SK-N-SH treated with all-trans-retinoic acid at 6 μM for 48 hours (cell line): ENCODE data around the gene FAN1.

Experiments
- ATAC-seq: fragments of 200-7000 bp; cut with Tn5 transposase; 3 replicates; pipeline ENCODE4 v1.9.1; 2020; ENCODE audit warnings: mild to moderate bottlenecking, moderate library complexity
- ARNTL ChIP-seq: fragments of 450-650 bp; formaldehyde crosslinking; IDR thresholded peaks from 2 replicates; pipeline ENCODE4 v1.5.0; 2020; ENCODE audit warnings: low read depth, mild to moderate bottlenecking, moderate library complexity, borderline replicate concordance
- BACH2 ChIP-seq: fragments of 250-450 bp; sonication (Bioruptor Pico); IDR thresholded peaks from 2 replicates; pipeline ENCODE4 v1.9.0; 2021; ENCODE audit warnings: mild to moderate bottlenecking, borderline replicate concordance
- CSDC2 ChIP-seq: fragments of 250-450 bp; sonication (Bioruptor Pico); IDR thresholded peaks from 2 replicates; pipeline ENCODE4 v1.5.0; 2020; ENCODE audit warnings: mild to moderate bottlenecking, moderate library complexity
- ESRRG ChIP-seq: fragments of 250-450 bp; sonication (Bioruptor Pico); IDR thresholded peaks from 2 replicates; pipeline ENCODE4 v1.6.1; 2021; ENCODE audit warnings: mild to moderate bottlenecking
- GLIS3 ChIP-seq: fragments of 250-450 bp; sonication (Bioruptor Pico); IDR thresholded peaks from 2 replicates; pipeline ENCODE4 v1.5.0; 2020; ENCODE audit warnings: mild to moderate bottlenecking, moderate library complexity
- ISL1 ChIP-seq: fragments of 250-450 bp; sonication (Bioruptor Pico); IDR thresholded peaks from 2 replicates; pipeline ENCODE4 v2.1.2; 2022; ENCODE audit warnings: mild to moderate bottlenecking, moderate library complexity
- OSR1 ChIP-seq: fragments of 250-450 bp; sonication (Bioruptor Pico); IDR thresholded peaks from 2 replicates; pipeline ENCODE4 v1.8.0; 2022; ENCODE audit warnings: moderate library complexity, mild to moderate bottlenecking, inconsistent platforms
- PPARA ChIP-seq: fragments of 250-450 bp; sonication (Bioruptor Pico); IDR thresholded peaks from 2 replicates; pipeline ENCODE4 v1.5.0; 2020; ENCODE audit warnings: mild to moderate bottlenecking, borderline replicate concordance
- SNAI2 ChIP-seq: fragments of 250-450 bp; sonication (Bioruptor Pico); IDR thresholded peaks from 2 replicates; pipeline ENCODE4 v1.5.0; 2020; ENCODE audit warnings: mild to moderate bottlenecking, moderate library complexity
- TCF4 ChIP-seq: fragments of 250-450 bp; sonication (Bioruptor Pico); IDR thresholded peaks from 2 replicates; pipeline ENCODE4 v1.8.0; 2021; ENCODE audit warnings: mild to moderate bottlenecking, moderate library complexity, borderline replicate concordance
- TOX ChIP-seq: fragments of 250-450 bp; sonication (Bioruptor Pico); IDR thresholded peaks from 2 replicates; pipeline ENCODE4 v1.8.0; 2021; ENCODE audit warnings: mild to moderate bottlenecking, moderate library complexity, borderline replicate concordance
- ZC3H10 ChIP-seq: fragments of 250-450 bp; sonication (Bioruptor Pico); IDR thresholded peaks from 2 replicates; pipeline ENCODE4 v1.5.1; 2021; ENCODE audit warnings: mild to moderate bottlenecking, moderate library complexity
- ZFP3 ChIP-seq: fragments of 250-450 bp; sonication (Bioruptor Pico); IDR thresholded peaks from 2 replicates; pipeline ENCODE4 v1.5.0; 2020; ENCODE audit warnings: mild to moderate bottlenecking, moderate library complexity
- ZFP30 ChIP-seq: fragments of 450-650 bp; formaldehyde crosslinking; IDR thresholded peaks from 2 replicates; pipeline ENCODE4 v1.5.0; 2022; ENCODE audit warnings: mild to moderate bottlenecking, moderate library complexity
- ZNF565 ChIP-seq: fragments of 450-650 bp; formaldehyde crosslinking; conservative IDR thresholded peaks from 2 replicates; pipeline ENCODE4 v1.5.0; 2020; ENCODE audit warnings: low read depth, mild to moderate bottlenecking, moderate library complexity
- ZNF8 ChIP-seq: fragments of 450-650 bp; formaldehyde crosslinking; IDR thresholded peaks from 2 replicates; pipeline ENCODE4 v1.5.0; 2020; ENCODE audit warnings: mild to moderate bottlenecking, moderate library complexity
- TF ChIP-seq, protein P1 (sequence below): fragments of 250-450 bp; sonication (Bioruptor Pico); IDR thresholded peaks from 2 replicates; pipeline ENCODE4 v1.5.1; 2021; ENCODE audit warnings: mild to moderate bottlenecking, moderate library complexity
- TF ChIP-seq, protein P2 (sequence below): fragments of 250-450 bp; sonication (Bioruptor Pico); IDR thresholded peaks from 2 replicates; pipeline ENCODE4 v1.8.0; 2020; ENCODE audit warnings: mild to moderate bottlenecking, moderate library complexity, borderline replicate concordance
- TF ChIP-seq, protein P3 (sequence below): fragments of 250-450 bp; sonication (Bioruptor Pico); IDR thresholded peaks from 2 replicates; pipeline ENCODE4 v1.5.1; 2020; ENCODE audit warnings: low read depth, mild to moderate bottlenecking, moderate library complexity
- TF ChIP-seq, protein P4 (sequence below): fragments of 250-450 bp; sonication (Bioruptor Pico); IDR thresholded peaks from 2 replicates; pipeline ENCODE4 v1.8.0; 2021; ENCODE audit warnings: low read depth, mild to moderate bottlenecking, moderate library complexity, borderline replicate concordance

The FAN1 gene

DNA sequence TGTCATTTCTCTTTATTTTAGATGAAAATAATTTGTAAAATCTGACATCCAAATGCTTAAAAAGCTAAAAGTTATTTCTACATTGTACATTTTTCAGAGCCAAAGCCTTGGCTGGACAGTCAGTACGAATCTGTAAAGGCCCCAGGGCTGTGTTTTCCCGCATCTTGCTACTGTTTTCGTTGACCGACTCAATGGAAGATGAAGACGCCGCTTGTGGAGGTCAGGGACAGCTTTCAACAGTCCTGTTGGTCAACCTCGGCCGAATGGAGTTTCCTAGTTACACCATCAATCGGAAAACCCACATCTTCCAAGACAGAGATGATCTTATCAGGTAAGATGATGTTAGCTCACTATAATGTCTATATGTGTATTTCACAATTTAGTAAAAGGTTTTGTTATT, 10.0 kb downstream of the FAN1 start:
- no peak for ATAC-seq
- TF ChIP-seq ZC3H10 (no peak), ARNTL (no peak), ZFP3 (CRISPR knock-in tag) (no peak), TCF4 (no peak), SNAI2 (CRISPR knock-in tag) (no peak)
- TF ChIP-seq, protein P1, sequence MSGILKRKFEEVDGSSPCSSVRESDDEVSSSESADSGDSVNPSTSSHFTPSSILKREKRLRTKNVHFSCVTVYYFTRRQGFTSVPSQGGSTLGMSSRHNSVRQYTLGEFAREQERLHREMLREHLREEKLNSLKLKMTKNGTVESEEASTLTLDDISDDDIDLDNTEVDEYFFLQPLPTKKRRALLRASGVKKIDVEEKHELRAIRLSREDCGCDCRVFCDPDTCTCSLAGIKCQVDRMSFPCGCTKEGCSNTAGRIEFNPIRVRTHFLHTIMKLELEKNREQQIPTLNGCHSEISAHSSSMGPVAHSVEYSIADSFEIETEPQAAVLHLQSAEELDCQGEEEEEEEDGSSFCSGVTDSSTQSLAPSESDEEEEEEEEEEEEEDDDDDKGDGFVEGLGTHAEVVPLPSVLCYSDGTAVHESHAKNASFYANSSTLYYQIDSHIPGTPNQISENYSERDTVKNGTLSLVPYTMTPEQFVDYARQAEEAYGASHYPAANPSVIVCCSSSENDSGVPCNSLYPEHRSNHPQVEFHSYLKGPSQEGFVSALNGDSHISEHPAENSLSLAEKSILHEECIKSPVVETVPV (CRISPR knock-in tag), result no peak
- TF ChIP-seq, protein P2, sequence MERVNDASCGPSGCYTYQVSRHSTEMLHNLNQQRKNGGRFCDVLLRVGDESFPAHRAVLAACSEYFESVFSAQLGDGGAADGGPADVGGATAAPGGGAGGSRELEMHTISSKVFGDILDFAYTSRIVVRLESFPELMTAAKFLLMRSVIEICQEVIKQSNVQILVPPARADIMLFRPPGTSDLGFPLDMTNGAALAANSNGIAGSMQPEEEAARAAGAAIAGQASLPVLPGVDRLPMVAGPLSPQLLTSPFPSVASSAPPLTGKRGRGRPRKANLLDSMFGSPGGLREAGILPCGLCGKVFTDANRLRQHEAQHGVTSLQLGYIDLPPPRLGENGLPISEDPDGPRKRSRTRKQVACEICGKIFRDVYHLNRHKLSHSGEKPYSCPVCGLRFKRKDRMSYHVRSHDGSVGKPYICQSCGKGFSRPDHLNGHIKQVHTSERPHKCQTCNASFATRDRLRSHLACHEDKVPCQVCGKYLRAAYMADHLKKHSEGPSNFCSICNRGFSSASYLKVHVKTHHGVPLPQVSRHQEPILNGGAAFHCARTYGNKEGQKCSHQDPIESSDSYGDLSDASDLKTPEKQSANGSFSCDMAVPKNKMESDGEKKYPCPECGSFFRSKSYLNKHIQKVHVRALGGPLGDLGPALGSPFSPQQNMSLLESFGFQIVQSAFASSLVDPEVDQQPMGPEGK (CRISPR knock-in tag), result no peak
- TF ChIP-seq, protein P3, sequence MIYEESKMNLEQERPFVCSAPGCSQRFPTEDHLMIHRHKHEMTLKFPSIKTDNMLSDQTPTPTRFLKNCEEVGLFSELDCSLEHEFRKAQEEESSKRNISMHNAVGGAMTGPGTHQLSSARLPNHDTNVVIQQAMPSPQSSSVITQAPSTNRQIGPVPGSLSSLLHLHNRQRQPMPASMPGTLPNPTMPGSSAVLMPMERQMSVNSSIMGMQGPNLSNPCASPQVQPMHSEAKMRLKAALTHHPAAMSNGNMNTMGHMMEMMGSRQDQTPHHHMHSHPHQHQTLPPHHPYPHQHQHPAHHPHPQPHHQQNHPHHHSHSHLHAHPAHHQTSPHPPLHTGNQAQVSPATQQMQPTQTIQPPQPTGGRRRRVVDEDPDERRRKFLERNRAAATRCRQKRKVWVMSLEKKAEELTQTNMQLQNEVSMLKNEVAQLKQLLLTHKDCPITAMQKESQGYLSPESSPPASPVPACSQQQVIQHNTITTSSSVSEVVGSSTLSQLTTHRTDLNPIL, result no peak
- TF ChIP-seq, all 23 proteins: peak for 0

DNA sequence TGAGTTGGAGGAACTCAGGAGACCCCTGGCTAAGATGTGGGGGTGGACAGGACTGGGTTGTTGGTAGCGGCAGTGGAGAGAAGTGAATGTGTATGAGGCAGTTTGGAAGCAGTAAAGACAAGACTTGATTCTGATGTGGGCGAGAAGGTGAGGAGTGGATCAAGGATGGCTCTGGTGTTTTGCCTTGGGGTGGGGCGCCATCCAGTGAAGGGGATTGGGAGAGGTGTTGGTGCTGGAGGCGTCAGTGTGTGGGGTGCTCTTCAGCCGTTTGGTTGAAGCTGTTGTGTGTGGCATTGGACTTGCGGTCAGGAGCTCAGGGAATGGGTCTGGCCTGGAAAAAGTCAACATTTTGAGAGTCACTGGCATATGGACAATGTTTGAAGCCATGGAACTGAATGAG, 13.3 kb downstream of the FAN1 start:
- no peak for ATAC-seq
- TF ChIP-seq ZC3H10 (no peak), ZFP30 (CRISPR knock-in tag) (no peak), CSDC2 (CRISPR knock-in tag) (no peak), GLIS3 (CRISPR knock-in tag) (no peak), ZNF8 (CRISPR knock-in tag) (no peak), SNAI2 (CRISPR knock-in tag) (no peak), ZFP3 (CRISPR knock-in tag) (no peak), TOX (CRISPR knock-in tag) (no peak), ESRRG (CRISPR knock-in tag) (no peak), ISL1 (no peak), OSR1 (CRISPR knock-in tag) (no peak), BACH2 (CRISPR knock-in tag) (no peak), ARNTL (no peak), ZNF565 (no peak), TCF4 (no peak), PPARA (CRISPR knock-in tag) (no peak)
- TF ChIP-seq, protein P4, sequence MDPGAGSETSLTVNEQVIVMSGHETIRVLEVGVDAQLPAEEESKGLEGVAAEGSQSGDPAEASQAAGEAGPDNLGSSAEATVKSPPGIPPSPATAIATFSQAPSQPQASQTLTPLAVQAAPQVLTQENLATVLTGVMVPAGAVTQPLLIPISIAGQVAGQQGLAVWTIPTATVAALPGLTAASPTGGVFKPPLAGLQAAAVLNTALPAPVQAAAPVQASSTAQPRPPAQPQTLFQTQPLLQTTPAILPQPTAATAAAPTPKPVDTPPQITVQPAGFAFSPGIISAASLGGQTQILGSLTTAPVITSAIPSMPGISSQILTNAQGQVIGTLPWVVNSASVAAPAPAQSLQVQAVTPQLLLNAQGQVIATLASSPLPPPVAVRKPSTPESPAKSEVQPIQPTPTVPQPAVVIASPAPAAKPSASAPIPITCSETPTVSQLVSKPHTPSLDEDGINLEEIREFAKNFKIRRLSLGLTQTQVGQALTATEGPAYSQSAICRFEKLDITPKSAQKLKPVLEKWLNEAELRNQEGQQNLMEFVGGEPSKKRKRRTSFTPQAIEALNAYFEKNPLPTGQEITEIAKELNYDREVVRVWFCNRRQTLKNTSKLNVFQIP, result no peak
- TF ChIP-seq, protein P2 (CRISPR knock-in tag), result no peak
- TF ChIP-seq, protein P3, result no peak
- TF ChIP-seq, protein P1 (CRISPR knock-in tag), result no peak

DNA sequence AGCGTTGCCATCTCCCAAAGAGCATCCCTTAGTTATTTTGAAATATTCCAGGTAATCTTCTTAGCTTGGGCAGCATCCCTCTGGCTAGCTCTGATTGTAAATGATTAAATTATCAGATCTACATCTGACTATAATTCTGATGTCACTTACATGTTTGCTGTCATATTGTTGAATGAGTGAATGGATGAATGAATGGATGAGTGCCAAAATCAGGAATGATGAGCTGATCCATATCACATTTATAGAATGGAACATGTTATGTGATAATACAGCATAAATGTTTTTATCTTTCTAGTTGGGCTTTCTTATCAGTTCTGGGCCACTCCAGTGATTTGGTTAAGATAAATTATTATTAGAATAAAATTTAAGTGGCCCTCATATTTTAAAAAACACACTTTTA, 14.0 kb downstream of the FAN1 start:
- no peak for ATAC-seq
- TF ChIP-seq ARNTL, result no peak
- TF ChIP-seq, protein P4, result no peak
- no peak for TF ChIP-seq SNAI2 (CRISPR knock-in tag)
- peak; percentile 52; the same call in 1 of the 2 replicates for TF ChIP-seq ISL1
- no peak for TF ChIP-seq CSDC2 (CRISPR knock-in tag)
